ENCODE measurements around the gene CTNNA3.

CTNNA3 gene

DNA sequence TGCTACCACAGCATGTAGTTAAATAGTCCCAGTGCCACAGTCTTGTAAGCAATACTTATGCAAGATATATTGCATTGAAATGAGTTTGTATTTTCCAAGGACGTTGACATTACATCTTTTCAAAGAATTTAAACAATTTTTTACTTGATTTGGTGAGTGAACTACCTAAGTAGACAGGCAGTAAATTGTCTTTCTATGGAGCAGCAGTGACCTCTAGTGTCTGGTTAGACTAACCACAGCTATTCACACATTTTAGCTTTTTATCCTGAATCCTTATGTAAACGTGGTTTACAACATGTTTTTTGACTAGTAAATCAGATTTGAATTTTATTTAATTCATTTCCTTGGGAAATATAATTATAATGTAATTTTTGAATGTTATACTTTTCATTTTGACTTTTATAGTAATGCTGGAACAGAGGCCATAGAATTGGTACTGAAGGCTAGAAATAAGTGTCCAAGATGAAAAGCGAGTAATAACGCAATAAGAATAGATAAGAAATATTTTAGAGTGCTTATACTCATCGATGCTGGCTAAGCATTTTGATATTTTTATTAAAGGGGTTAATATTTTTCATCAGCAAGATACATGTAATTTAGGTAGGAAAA, 764.6 kb downstream of the CTNNA3 start:
- DNase-seq (ENCODE audit: low spot score), result peak; percentile 47

GRCh38 chr10:66929375-66929774, 766.6 kb downstream of the CTNNA3 start:
- DNase-seq (ENCODE audit: low spot score), result no peak

- no peak for DNase-seq (ENCODE audit: low spot score)
Measured at GRCh38 chr10:66928776-66929175, 767.2 kb downstream of the CTNNA3 start.

GRCh38 chr10:66927971-66928770, 767.8 kb downstream of the CTNNA3 start:
- DNase-seq (ENCODE audit: low spot score), result no peak

- DNase-seq (ENCODE audit: low spot score), result no peak
Measured at GRCh38 chr10:66927251-66927935, 768.6 kb downstream of the CTNNA3 start.

GRCh38 chr10:66926841-66927240, 769.2 kb downstream of the CTNNA3 start:
- DNase-seq (ENCODE audit: low spot score), result no peak

GRCh38 chr10:66925896-66926715, 769.9 kb downstream of the CTNNA3 start, which contains the start of gene LRRTM3:
LRRTM3 (plus strand) TSS chr10:66926036.
- peak; percentile 62 for DNase-seq (ENCODE audit: low spot score)

GRCh38 chr10:66925373-66925772, 770.6 kb downstream of the CTNNA3 start:
- DNase-seq (ENCODE audit: low spot score), result no peak

DNA sequence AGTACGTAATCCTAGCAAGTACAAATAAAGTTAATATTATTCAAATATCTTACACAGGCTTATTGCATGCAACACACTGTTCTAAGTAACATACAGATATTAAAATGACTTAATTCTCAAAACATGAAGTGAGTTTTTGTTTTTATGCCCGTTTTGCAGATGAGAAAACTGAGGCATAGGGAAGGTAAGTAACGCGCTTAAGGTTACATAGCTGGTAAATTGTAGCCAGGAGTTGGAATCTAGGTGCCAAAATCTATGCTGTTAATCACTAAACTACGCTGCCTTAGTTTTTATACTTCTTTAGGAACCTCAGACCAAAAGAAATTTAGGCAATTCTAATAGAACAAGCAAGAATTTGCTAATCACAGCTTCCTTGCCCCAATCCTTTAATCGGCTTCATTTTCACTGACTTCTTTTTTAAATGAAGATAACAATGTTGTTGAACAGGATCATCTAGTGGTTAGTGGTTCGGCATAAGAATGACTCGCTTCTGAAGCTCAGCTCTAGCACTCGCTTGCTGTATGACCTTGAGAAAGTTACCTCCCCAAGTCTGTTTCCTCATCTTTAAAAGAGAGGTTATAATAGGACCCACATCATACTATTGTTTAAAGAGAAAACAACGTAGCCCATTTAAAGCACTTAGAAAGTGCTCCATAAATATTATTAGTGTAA, 771.2 kb downstream of the CTNNA3 start:
- no peak for DNase-seq (ENCODE audit: low spot score)

- DNase-seq (ENCODE audit: low spot score), result no peak
Measured at GRCh38 chr10:66919248-66919647, 776.7 kb downstream of the CTNNA3 start.

- no peak for DNase-seq (ENCODE audit: low spot score)
Measured at GRCh38 chr10:66917104-66917503, 778.9 kb downstream of the CTNNA3 start.

- no peak for DNase-seq (ENCODE audit: low spot score)
Measured at GRCh38 chr10:66916030-66916429, 780.0 kb downstream of the CTNNA3 start.

GRCh38 chr10:66910671-66911070, 785.3 kb downstream of the CTNNA3 start:
- DNase-seq (ENCODE audit: low spot score), result no peak

DNA sequence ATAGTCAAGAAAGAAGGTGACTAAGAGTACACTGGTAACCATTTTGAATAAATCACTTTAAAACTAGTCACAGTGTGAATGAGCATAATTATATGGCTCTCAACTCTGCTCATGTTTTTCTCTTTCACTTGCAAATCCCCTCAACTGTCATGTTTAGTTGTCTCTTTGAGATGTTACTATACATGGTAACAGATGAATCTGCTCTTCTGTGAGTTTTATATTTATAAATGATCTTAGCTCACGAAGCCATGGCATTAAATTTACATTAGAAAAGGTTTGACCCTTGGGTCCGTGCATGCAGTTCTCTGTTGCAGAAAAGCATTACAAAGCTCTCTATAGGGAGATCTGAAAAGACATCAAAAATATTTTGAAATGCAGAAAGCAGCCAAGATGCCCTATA, 803.1 kb downstream of the CTNNA3 start:
- DNase-seq (ENCODE audit: low spot score), result no peak

GRCh38 chr10:66888237-66888636, 807.8 kb downstream of the CTNNA3 start:
- DNase-seq (ENCODE audit: low spot score), result no peak

GRCh38 chr10:66886848-66887247, 809.1 kb downstream of the CTNNA3 start:
- DNase-seq (ENCODE audit: low spot score), result no peak

DNA sequence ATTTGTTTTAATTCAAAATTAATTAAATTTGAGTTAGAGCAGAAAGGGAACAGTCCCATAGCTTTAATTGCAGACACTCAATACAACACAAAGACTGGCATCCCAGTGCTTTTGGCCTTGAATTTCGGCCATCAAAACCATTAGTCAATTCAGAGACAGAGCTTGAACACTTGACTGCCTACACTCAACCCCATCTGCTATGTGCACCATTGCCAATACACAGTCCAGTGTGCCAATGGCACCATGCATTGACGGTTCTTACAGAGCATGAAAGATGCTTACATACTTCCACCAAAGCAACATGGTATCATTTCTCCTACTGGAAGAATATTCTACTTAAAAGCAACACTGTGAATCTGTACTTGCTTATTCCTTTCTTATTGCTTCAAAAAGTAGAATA, 813.7 kb downstream of the CTNNA3 start:
- no peak for DNase-seq (ENCODE audit: low spot score)

GRCh38 chr10:66881814-66882213, 814.2 kb downstream of the CTNNA3 start:
- no peak for DNase-seq (ENCODE audit: low spot score)

DNA sequence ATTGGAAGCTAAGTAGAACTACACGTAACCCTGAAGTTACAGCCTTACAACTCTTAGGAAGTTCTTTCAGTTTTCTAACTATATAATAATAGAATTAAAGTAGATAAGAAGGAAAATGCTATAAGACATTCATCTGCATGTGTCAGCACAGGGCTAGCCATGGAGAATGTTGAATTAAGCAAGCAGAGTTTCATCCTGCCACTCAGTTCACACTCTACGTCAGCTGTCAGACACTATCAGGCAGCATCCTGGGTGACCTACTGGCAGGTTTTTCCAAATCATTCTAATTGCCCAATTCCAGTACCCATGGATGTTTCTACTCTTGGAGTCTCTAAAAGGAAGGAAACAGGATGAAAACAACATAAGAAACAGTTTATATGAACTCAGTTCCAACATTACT, 815.2 kb downstream of the CTNNA3 start:
- no peak for DNase-seq (ENCODE audit: low spot score)

GRCh38 chr10:66880292-66880691, 815.7 kb downstream of the CTNNA3 start:
- no peak for DNase-seq (ENCODE audit: low spot score)

DNA sequence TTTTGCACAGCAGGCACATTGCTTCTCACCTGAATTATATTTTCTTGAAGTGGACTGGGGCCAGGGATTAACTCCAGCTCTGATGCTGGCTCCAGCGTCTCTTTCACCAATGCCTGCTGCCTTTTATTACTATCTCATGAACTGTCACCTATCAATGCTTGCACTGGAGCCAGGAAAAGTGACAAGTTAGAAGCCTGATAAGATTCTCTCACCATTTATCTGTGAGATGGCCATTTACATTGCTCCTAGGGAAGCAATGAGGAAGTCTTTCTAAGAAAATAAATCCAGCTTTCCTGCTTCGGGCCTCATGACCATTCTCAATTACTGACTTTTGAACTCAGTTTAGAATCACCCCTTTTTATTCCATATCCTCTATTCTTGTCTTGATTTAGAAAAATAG, 818.6 kb downstream of the CTNNA3 start:
- DNase-seq (ENCODE audit: low spot score), result no peak

GRCh38 chr10:66869635-66870034, 826.4 kb downstream of the CTNNA3 start:
- no peak for DNase-seq (ENCODE audit: low spot score)
